Suprapubic skin (tissue), 3 donors: ENCODE measurements around the gene FBXL13.
"Not testable (repeated sequence)": the region's sequence is repeated elsewhere in the genome, so short reads cannot be mapped to it uniquely, and the experiment has no call there.

Experiments
- CTCF ChIP-seq, 2 donors: fragments of 200-600 bp in 1 of 2; fragments of 450-650 bp in 1 of 2; sonication (generic) in 1 of 2; IDR thresholded peaks; one replicate each; pipeline ENCODE4 v1.5.1; 2016 to 2019; ENCODE audit warnings: antibody characterized with exemption in 2 of 2, mild to moderate bottlenecking in 1 of 2, moderate library complexity in 1 of 2
- EP300 ChIP-seq: sonication (generic); formaldehyde crosslinking; IDR thresholded peaks from one replicate; pipeline ENCODE4 v1.6.1; 2017; ENCODE audit warnings: antibody characterized with exemption
- POLR2A ChIP-seq, 2 donors: fragments of 450-650 bp; IDR thresholded peaks; one replicate each; pipeline ENCODE4 v1.6.1; 2017; ENCODE audit warnings: antibody characterized with exemption in 2 of 2, mild to moderate bottlenecking in 2 of 2, moderate library complexity in 2 of 2

- TF ChIP-seq EP300; POLR2A (IDR thresholded peaks at IDR 0.05); CTCF (IDR thresholded peaks at IDR 0.05): not testable (repeated sequence)
Measured at GRCh38 chr7:103056006-103056405, 18.6 kb downstream of the FBXL13 start.
